AG10803 (cell line): ENCODE data around the gene NEK8.

Experiments
- DNase-seq: peaks from one replicate; pipeline ENCODE4 v3.0.0; 2010; ENCODE audit warnings: low read depth
- H3K4me3 ChIP-seq: 2 replicates; pipeline ENCODE4 v1.5.1; 2011; ENCODE audit warnings: mild to moderate bottlenecking, low read length, control low read depth
- CTCF ChIP-seq: conservative IDR thresholded peaks from 2 replicates; pipeline ENCODE4 v1.5.1; 2011; ENCODE audit warnings: mild to moderate bottlenecking, low read length, control low read depth, inconsistent platforms

Gene NEK8

GRCh38 chr17:28710861-28711722 is 17.5 kb upstream of the NEK8 start:
- no peak for TF ChIP-seq CTCF
- H3K4me3 ChIP-seq = peak overlapping the region; percentile 65
- DNase-seq = peak; percentile 80

- TF ChIP-seq CTCF = no peak
- H3K4me3 ChIP-seq = peak within 1 kb of the TSS; percentile 65
- no peak for DNase-seq
These were observed 16.9 kb upstream of the NEK8 start, which contains the start of gene PROCA1 for GRCh38 chr17:28711723-28712031. PROCA1 (minus strand) TSS chr17:28711888; CDS start chr17:28711660, 228 bp downstream.

GRCh38 chr17:28712032-28712704 is 16.4 kb upstream of the NEK8 start:
- no peak for DNase-seq
- no peak overlapping the region; the same call in 1 of the 2 replicates for H3K4me3 ChIP-seq
- TF ChIP-seq CTCF = no peak

- no peak for TF ChIP-seq CTCF
- H3K4me3 ChIP-seq = no peak overlapping the region
These were observed 15.7 kb upstream of the NEK8 start for GRCh38 chr17:28712705-28713415.

GRCh38 chr17:28714281-28714680 is 14.3 kb upstream of the NEK8 start:
- DNase-seq = no peak
- no peak for TF ChIP-seq CTCF

More at GRCh38 chr17:28712705-28713415, 15.7 kb upstream of the NEK8 start:
- DNase-seq = no peak

GRCh38 chr17:28715217-28715616 is 13.4 kb upstream of the NEK8 start:
- DNase-seq = no peak

More at GRCh38 chr17:28714281-28714680, 14.3 kb upstream of the NEK8 start:
- no peak overlapping the region for H3K4me3 ChIP-seq

More at GRCh38 chr17:28715217-28715616, 13.4 kb upstream of the NEK8 start:
- TF ChIP-seq CTCF = no peak
- H3K4me3 ChIP-seq = no peak overlapping the region; the same call in 1 of the 2 replicates
